GM12801 (cell line): ENCODE data around the gene FAM163B.

Source experiments
- TF ChIP-seq, protein P1 (sequence below): IDR thresholded peaks from one replicate; pipeline ENCODE4 v1.5.1; 2011; ENCODE audit warnings: control low read depth; ENCODE audit not compliant: insufficient read length; ENCODE audit errors: extremely low read depth

Gene FAM163B

DNA sequence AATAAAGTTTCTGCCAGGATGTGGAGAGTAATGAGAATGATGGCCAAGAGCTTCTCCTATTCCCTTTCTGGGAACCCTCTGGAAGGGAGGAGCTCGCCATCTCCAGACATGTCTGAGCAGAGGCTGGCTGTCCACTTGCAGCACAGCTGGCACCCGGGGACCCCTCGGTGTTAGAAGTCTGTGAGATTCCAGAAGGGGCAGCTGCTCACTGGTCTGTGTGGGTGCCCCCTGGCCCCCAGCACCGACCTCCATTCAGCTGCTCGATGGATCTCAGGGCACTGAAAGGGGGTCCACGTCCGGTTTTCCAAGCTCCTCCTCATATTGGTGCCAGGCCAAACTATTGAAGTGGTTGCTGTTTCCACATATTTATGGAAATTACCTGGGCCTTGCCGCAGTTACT is 3.6 kb upstream of the FAM163B start:
- TF ChIP-seq, protein P1, sequence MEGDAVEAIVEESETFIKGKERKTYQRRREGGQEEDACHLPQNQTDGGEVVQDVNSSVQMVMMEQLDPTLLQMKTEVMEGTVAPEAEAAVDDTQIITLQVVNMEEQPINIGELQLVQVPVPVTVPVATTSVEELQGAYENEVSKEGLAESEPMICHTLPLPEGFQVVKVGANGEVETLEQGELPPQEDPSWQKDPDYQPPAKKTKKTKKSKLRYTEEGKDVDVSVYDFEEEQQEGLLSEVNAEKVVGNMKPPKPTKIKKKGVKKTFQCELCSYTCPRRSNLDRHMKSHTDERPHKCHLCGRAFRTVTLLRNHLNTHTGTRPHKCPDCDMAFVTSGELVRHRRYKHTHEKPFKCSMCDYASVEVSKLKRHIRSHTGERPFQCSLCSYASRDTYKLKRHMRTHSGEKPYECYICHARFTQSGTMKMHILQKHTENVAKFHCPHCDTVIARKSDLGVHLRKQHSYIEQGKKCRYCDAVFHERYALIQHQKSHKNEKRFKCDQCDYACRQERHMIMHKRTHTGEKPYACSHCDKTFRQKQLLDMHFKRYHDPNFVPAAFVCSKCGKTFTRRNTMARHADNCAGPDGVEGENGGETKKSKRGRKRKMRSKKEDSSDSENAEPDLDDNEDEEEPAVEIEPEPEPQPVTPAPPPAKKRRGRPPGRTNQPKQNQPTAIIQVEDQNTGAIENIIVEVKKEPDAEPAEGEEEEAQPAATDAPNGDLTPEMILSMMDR, result no peak

DNA sequence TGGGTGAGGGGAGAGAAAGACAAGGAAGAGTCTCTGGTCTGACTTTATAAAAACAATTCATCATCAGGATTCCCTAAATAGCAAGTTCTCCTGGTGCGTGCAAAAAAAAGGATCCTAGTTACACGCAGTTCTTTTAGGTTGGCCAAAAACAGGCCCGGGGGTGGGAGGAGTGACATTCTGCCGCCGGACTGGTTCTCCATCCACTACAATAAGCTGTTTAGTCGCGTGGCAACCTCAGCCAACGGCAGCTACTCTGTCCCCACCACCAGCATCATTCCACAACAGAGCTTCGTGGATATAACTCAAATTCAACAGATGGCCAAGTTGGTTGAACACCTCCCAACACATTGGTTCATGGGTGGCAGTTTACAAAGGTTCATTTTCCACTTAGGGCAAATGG is 2.9 kb upstream of the FAM163B start:
- TF ChIP-seq, protein P1, result no peak

DNA sequence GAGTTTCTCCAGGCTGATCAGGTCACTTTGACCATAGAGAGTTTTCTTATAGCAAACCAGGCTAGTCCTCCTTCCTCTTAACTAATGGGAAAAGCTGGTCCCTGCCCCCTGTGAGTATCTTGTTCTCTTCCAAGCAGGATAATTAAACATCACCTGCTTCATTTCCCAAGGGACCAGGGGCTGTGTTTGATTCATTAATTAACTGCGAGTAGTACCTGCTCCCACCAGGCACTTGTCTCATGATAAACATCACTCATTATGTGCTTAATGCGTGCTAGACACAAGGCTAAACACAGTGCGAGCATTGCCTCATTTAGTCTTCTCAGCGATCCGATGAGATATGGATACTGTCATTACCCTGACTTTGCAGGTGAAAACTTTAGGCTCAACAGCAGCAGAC is 1.7 kb upstream of the FAM163B start:
- TF ChIP-seq, protein P1, result no peak

DNA sequence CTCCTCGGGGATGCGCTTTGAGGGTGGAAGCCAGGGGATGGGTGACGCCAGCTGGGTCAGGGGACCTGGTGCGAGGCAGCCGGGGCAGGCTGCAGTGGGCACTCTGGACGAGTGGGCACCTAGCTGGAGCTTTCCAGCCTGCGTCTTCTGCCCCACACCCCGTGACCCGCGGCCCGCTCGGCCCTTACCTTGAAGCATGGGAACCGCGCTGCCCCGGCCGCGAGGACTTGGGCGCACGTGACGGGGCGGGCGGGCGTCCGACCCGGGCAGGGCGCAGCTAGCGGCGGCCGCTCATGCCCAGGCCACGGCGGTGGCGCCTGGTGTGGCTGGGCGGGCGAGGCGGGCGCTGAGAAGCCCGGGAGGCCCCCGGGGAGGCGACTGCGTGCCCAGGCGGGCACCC is 300 bp downstream of the FAM163B start:
- TF ChIP-seq, protein P1, result no peak

DNA sequence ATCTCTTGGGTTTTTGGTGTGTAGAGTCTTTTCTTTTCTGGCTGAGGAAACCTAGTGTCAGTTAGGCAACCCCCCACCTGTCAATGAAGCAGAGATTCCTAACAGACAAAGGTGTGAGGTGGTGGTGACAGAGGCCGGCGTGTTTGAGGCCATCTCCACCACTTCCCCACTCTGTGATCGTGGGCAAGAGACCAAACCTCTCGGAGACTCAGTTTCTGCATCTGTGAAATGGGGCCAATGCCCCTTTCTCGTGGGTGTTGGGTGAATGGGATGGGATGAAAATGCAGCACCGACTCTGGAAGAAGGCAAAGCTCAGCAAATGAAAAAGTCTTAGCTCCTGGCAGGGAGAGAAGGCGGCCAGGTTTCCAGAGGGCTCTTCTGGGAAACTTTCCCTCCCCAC is 807 bp downstream of the FAM163B start:
- TF ChIP-seq, protein P1, result no peak

DNA sequence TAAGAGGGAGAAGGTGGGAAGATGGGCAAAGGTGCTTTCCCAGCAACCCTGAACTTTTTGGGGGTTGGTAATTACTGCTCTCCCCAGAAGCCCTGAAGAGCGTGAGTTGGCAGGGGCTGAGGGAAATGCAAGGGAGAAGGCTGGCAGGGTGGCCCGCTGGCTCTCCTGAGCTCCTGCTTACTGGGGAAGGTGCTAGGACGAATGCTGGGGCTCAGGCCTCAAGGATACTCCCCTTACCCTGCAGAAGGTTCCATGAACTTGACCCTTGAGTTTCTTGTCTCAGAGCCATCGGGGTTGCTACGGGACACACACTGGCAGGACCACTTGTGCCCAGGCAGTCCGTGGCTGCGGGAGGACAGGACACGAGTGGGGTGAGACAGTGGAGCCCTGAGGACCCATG is 1.2 kb downstream of the FAM163B start:
- TF ChIP-seq, protein P1, result no peak

DNA sequence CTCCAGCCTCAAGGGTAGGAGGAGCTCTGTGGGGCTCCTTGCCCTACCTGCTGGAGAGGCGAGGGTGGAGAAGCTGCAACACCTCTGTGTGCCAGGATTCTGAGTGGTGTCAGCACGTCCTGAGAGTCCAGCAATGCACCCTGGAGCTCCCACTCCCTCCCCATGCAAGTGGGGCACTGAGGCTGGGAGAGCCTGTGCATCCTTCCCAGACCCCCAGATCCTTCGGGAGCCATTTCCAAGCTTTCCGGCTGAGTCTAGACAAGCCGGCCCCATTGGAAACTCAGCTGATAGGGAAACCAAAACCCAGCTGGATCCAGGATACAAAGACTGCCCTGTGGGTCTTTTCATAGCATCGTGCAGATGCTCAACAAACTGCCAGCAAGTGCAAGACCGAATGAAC is 1.8 kb downstream of the FAM163B start:
- TF ChIP-seq, protein P1, result no peak

DNA sequence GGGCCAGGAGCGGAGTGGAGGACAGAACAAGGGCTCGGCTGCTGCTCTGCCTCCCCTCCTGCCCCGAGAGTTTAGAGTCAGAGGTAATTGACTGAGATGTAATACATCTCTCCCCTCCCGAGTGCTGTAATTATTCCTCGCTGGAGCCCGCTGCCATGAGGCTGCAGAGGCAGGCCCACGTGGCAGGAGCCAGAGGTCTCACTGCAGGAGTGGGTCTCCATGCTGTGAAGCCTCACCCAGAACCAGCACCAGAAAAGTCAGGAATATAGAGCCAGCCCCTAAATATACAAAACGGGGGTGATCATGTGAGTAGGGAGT is 2.5 kb downstream of the FAM163B start:
- TF ChIP-seq, protein P1, result no peak
